SU-DHL-6 (cell line): ENCODE results near the gene PPTC7.
A peak's percentile ranks its signal among the peaks of the same experiment; 100 is the strongest.

Experiments
- H2AFZ ChIP-seq: fragments of 200-600 bp; sonication (generic); 2 replicates; pipeline ENCODE4 v1.6.1; 2014; ENCODE audit warnings: low read depth, mild to moderate bottlenecking, moderate library complexity, mixed read lengths, antibody characterized with exemption, low read length; ENCODE audit not compliant: severe bottlenecking
- H3F3A ChIP-seq: fragments of 200-600 bp; shearing (Covaris generic); 2 replicates; pipeline ENCODE4 v1.6.0; 2016; ENCODE audit warnings: antibody characterized with exemption, mild to moderate bottlenecking; ENCODE audit not compliant: insufficient read depth
- H3K27ac ChIP-seq: fragments of 200-600 bp; sonication (generic); 2 replicates; pipeline ENCODE4 v1.5.1; 2016; ENCODE audit warnings: low read depth, mild to moderate bottlenecking, low read length, moderate library complexity, mixed read lengths
- H3K27me3 ChIP-seq: fragments of 200-600 bp; sonication (generic), shearing (Covaris generic); 2 replicates; pipeline ENCODE4 v1.6.0; 2014; ENCODE audit warnings: mild to moderate bottlenecking, low read length
- H3K36me3 ChIP-seq: fragments of 200-600 bp; sonication (generic); 2 replicates; pipeline ENCODE4 v1.6.1; 2014; ENCODE audit warnings: mild to moderate bottlenecking, low read length, mixed read lengths
- H3K4me2 ChIP-seq: fragments of 300-600, 200-600 bp; shearing (Covaris generic), sonication (generic); 2 replicates; pipeline ENCODE4 v1.6.0; 2014; ENCODE audit warnings: low read length, low read depth, mild to moderate bottlenecking; ENCODE audit not compliant: poor library complexity, severe bottlenecking
- H3K4me3 ChIP-seq: fragments of 200-600 bp; sonication (generic); 2 replicates; pipeline ENCODE4 v1.5.1; 2014; ENCODE audit warnings: antibody characterized with exemption, low read length, mild to moderate bottlenecking, mixed read lengths; ENCODE audit not compliant: insufficient read depth, poor library complexity, severe bottlenecking
- H3K79me2 ChIP-seq: fragments of 200-600 bp; sonication (generic); 2 replicates; pipeline ENCODE4 v1.6.1; 2014; ENCODE audit warnings: mild to moderate bottlenecking, low read length, moderate library complexity; ENCODE audit not compliant: insufficient read depth
- H3K9ac ChIP-seq: fragments of 200-600 bp; sonication (generic); 2 replicates; pipeline ENCODE4 v1.7.0; 2014; ENCODE audit warnings: mild to moderate bottlenecking, low read length
- H3K9me2 ChIP-seq: fragments of 200-600 bp; sonication (generic); replicated peaks from 2 replicates; pipeline ENCODE4 v1.6.1; 2014; ENCODE audit warnings: low read length; ENCODE audit not compliant: insufficient read depth
- H3K9me3 ChIP-seq: fragments of 200-600 bp; sonication (generic); 2 replicates; pipeline ENCODE4 v1.6.1; 2014; ENCODE audit warnings: low read length, mixed read lengths; ENCODE audit not compliant: insufficient read depth
- H4K20me1 ChIP-seq: fragments of 200-600 bp; sonication (generic); 2 replicates; pipeline ENCODE4 v1.6.1; 2014; ENCODE audit warnings: low read depth, mild to moderate bottlenecking, antibody characterized with exemption, low read length, moderate library complexity, mixed read lengths
- CTCF ChIP-seq: fragments of 200-600 bp; sonication (generic); IDR thresholded peaks from one replicate; pipeline ENCODE4 v1.5.1; 2017; ENCODE audit warnings: antibody characterized with exemption, mild to moderate bottlenecking, low read length, moderate library complexity; ENCODE audit not compliant: insufficient read depth, poor library complexity, severe bottlenecking
- EZH2phosphoT487 ChIP-seq: fragments of 200-600 bp; sonication (generic), shearing (Covaris generic); conservative IDR thresholded peaks from 2 replicates; pipeline ENCODE4 v1.6.1; 2018; ENCODE audit warnings: mild to moderate bottlenecking, antibody characterized with exemption, low read length, moderate library complexity, mixed read lengths

PPTC7 gene

GRCh38 chr12:110498984-110499706 is 84.0 kb downstream of the PPTC7 start:
- Histone ChIP-seq H3K27me3 (no peaks in the 10 kb centered on the region), H3K27ac (peak overlapping the region; percentile 73; the same call in 1 of the 2 replicates), H3K36me3 (peaks cover 19% of the 10 kb centered on the region), H3K9ac (peak overlapping the region; percentile 89), H3K4me2 (peak overlapping the region; percentile 81), H3K4me3 (no peak overlapping the region), H2AFZ (no peak overlapping the region), H3F3A (peaks cover 47% of the 10 kb centered on the region), H3K9me3 (no peaks in the 10 kb centered on the region), H4K20me1 (no peaks in the 10 kb centered on the region), H3K9me2 (no peaks in the 10 kb centered on the region), H3K79me2 (peaks cover 41% of the 10 kb centered on the region)
- TF ChIP-seq EZH2phosphoT487: no peak
- TF ChIP-seq CTCF: no peak
